Upper lobe of left lung (tissue), 4 donors: ENCODE measurements around the gene ARHGAP15.

ENCODE experiments used
- POLR2A ChIP-seq, 4 donors: fragments of 450-650 bp; IDR thresholded peaks; one replicate each; pipeline ENCODE4 v1.5.1; 2016 to 2017; ENCODE audit warnings: antibody characterized with exemption in 4 of 4, mild to moderate bottlenecking in 2 of 4
- TF ChIP-seq, protein P1 (sequence below), 6 experiments: fragments of 450-650 bp in 4 of 6; fragments of 200-600 bp in 2 of 6; sonication (generic) in 2 of 6; IDR thresholded peaks; one replicate each; pipeline ENCODE4 v1.5.1; 2016 to 2019; ENCODE audit warnings: antibody characterized with exemption in 6 of 6

DNA sequence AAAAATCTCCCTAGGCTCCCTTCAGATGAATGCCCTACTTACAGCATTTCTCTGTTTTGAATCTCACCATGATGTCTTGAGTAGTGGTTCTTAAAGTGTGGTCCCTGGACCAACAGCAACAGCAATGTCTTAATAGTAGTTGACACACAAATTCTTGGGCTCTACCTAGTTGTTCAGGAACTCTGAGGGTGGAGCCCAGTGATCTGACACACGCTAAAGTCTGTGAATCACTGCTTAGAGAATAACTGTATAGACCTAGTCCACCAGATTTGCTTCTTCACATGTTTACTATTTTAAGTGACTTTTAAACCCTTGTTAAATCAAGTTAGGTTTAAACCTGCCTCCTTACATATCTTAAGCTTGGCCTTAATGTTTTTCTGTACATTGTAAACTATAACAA lies 47.6 kb upstream of the ARHGAP15 start:
- no peak for TF ChIP-seq POLR2A (IDR thresholded peaks at IDR 0.05)
- TF ChIP-seq, protein P1, sequence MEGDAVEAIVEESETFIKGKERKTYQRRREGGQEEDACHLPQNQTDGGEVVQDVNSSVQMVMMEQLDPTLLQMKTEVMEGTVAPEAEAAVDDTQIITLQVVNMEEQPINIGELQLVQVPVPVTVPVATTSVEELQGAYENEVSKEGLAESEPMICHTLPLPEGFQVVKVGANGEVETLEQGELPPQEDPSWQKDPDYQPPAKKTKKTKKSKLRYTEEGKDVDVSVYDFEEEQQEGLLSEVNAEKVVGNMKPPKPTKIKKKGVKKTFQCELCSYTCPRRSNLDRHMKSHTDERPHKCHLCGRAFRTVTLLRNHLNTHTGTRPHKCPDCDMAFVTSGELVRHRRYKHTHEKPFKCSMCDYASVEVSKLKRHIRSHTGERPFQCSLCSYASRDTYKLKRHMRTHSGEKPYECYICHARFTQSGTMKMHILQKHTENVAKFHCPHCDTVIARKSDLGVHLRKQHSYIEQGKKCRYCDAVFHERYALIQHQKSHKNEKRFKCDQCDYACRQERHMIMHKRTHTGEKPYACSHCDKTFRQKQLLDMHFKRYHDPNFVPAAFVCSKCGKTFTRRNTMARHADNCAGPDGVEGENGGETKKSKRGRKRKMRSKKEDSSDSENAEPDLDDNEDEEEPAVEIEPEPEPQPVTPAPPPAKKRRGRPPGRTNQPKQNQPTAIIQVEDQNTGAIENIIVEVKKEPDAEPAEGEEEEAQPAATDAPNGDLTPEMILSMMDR (IDR thresholded peaks at IDR 0.05) = no peak
